Measurements from ENCODE around the gene SLC19A1.

GRCh38 chr21:45544449-45545235 lies 2.4 kb upstream of the SLC19A1 start:
- TF ChIP-seq POLR2AphosphoS5 (IDR thresholded peaks at IDR 0.05; ENCODE audit: low read depth, low read length) (no peak), POLR2A (IDR thresholded peaks at IDR 0.05; ENCODE audit: low read depth, low read length) (no peak)
